NCI-H128 (cell line): ENCODE results near the gene PSMB4.
"Not testable (repeated sequence)": the region's sequence is repeated elsewhere in the genome, so short reads cannot be mapped to it uniquely, and the experiment has no call there.

Experiments used
- DNase-seq: peaks from one replicate; lab custom pipeline; 2025; ENCODE audit not compliant: unreplicated experiment; lab: John Stamatoyannopoulos, UW

PSMB4 gene

DNA sequence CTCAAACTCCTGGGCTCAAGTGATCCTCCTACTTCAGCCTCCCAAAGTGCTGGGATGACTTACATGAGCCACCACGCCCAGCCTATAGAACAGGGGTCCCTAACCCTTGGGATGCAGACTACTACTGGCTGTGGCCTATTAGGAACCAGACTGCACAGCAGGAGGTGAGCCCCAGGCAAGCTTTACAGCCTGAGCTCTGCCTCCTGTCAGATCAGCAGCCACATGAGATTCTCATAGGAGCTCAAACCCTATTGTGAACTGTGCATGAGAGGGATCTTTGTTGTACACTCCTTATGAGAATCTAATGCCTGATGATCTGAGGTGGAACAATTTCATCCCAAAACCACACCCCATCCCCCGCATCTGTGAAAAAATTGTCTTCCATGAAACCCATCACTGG, 13.4 kb upstream of the PSMB4 start:
- no peak for DNase-seq

DNA sequence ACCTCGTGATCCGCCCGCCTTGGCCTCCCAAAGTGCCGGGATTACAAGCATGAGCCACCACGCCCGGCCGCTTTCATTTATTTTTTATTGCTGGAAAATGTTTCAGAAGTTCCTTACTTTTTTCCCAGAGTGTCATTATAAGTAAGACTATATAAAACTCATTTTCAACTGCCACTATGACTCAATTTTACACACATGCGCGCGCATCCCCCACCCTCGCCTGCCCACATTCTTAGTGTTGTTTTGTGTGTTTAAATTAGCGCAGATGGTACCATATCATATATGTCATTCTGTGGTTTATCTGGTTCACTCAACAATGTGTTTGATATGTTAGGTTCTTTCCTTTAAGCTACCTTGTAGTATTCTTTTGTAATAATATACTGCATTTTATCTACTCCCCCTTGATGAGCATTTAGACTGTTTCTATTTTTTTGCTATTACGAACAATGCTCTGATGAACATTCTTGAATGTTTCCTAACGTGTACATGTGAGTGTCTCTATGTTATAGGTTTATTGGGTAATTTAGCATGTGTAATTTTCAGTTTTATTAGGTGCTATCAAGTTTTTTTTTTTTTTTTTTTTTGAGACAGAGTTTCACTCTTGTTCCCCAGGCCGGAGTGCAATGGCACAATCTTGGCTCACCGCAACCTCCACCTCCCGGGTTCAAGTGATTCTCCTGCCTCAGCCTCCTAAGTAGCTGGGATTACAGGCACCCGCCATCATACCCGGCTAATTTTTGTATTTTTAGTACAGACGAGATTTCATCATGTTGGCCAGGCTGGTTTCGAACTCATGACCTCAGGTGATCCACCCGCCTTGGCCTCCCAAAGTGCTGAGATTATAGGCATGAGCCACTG, 8.9 kb upstream of the PSMB4 start:
- not testable (repeated sequence) for DNase-seq

DNA sequence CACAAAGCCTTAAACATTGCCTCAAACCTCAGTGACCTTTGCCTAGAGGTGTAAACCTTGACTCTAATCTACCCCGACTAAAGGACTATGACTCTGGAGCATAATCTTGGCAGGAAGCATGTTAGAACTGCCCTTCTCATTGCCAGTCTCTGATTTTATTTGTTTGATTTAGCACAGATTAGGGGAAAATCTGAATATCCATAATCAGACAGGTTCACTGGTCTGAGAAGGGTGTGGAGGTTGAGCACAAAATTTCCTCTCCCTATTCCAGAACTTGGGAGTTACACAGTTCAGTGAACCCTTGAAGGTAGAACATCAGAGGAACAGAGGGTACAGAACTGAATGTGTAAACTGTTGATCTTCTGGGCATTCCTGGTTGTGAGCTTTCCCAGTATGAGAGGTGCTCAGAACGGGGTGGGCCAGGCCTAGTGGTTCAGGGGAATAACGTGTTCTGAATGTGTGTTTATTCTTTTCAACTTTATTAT, 8.3 kb upstream of the PSMB4 start:
- DNase-seq: no peak

DNA sequence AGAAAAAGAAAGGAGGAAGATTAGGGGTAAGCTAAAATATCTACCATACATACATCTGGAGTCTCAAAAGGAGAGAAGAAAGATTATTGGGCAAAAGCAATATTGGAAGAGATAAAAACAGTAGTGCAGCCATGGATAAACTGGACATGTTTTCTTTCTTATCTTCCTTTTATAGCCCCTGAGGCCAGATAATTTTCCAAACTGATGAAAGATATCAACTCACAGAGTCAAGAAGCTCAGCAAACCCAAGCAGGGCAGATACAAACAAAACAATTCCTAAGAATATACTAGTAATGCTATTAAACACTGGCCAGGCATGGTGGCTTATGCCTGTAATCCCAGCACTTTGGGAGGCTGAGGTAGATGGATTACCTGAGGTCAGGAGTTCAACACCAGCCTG, 5.8 kb upstream of the PSMB4 start:
- no peak for DNase-seq

DNA sequence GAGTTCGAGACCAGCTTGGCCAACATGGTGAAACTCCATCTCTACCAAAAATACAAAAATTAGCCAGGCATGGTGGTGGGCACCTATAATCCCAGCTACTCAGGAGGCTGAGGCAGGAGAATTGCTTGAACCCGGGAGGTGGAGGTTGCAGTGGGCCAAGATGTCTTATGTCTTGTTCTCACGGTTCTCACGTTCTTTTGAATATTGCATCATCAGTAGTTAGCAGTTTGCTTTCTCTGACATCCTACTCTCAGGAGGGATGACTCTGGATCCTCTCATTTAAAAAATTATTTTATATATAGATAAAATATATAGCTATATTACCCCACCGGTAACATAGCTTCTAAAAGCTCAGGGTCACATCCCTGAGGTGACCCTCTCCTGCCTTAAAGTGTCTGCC, 3.1 kb upstream of the PSMB4 start:
- not testable (repeated sequence) for DNase-seq

DNA sequence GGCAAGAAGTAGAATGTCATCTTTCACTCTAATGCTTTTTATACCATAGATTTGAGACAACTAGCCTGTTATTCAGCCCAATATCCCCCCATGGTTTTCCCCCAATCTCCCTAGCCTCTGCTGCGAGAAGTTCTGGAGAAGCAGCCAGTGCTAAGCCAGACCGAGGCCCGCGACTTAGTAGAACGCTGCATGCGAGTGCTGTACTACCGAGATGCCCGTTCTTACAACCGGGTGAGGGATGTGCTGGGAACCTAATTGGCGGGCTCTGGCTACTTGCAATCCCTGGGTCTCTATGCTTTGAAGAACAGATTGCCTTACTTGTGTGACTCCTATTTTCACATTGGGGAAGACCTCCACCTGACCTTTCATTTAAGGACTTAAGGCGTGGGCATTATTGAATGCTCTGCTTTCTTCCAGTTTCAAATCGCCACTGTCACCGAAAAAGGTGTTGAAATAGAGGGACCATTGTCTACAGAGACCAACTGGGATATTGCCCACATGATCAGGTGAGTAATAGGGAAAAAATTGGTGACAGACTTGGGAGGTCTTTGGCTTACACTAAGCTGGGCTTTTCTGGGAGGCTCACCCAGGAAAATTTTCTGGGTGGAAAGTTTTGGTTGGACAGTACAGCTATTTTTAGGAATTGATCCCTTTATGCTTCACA, 1.9 kb downstream of the PSMB4 start:
- DNase-seq: no peak

DNA sequence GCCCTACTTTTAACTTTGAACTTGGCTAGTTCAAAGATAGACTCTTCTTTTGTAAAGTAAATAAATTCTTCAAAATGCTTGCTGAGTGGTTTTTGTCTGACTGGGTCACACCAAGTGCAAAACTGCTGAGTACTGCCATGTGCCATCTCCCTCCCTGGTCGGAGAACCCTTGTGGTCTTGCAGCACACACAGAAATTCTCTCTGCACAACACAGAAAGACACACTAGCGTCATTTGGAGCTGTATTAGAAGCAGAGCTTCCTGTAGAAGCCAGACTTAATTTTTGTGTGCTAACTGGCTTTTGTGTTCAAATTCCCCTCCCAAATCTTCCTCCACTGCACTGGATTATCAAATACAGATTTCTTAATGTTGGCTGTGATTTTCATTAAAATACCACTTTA, 2.5 kb downstream of the PSMB4 start:
- DNase-seq: no peak

DNA sequence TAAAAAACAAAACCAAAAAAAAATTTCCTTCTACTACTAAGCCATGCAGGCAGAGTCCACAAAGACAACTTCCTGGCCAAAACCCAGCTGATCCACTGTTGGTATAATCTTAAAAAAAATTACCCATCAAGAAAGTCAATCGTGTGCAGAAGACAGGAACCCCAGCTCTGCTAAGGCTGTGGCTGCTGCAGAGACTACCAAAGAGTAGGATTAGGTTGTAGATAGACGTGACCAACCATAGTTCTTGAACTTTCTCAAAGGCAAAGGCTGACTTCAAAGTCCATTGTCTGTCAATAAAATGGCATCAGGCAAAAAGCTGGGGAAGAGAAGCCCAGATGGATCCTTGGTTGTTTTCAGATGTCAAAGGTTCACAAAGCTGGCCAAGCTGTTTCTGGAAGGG, 3.4 kb downstream of the PSMB4 start:
- no peak for DNase-seq

DNA sequence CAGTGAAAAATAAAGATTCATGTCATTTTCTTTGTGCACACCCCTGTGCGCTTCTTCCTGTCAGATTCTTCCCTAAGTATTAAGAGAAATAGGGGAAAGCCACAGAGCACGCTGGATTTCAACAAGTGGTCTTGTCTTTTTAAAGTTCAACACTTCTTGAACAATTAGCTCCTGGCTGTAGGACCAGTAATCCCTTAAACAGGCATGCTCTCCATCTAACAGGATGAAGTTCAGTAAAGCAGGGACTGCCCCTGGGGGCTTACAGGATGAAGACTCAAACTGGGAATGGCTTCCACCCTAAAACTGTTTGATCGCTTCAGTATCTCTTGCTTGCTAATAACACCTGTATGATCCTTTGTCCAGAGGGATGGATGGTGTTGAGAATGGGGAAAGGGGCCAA, 4.2 kb downstream of the PSMB4 start:
- DNase-seq: no peak

DNA sequence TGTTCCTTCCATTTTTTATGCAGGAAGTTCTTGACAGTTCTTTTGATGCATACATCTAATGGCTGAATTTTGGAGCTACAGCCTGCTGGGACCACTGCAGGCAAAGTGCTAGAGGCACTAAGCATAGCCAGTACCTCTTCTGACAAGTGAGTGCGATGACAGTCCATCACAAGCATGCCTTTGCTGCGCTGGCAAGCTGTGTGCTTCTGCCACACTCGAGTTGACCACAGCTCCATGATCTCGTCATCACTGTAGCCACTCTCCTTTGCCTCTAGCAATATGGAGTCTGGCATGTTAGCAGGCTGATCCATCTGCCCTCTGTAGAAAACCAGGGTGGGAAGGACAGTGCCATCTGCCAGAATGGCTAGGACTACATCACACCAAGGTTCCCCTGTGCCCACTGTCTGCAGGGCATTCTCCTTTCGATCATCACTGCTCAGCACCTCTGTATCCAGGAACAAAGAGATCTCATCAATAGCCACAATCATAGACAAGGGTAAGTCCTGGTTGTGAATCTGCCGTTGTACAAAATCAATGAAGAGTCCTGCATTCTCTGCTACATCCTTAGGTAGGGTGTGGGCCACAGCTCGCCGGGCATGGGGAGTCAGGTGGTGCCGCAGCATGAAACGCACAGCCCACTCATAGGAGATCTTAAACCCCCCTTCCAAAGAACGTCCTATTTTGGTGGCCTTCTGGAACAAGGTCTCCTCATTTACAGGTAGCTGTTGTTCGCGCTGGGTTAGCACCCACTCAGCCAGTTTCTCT, 6.0 kb downstream of the PSMB4 start:
- no peak for DNase-seq

DNA sequence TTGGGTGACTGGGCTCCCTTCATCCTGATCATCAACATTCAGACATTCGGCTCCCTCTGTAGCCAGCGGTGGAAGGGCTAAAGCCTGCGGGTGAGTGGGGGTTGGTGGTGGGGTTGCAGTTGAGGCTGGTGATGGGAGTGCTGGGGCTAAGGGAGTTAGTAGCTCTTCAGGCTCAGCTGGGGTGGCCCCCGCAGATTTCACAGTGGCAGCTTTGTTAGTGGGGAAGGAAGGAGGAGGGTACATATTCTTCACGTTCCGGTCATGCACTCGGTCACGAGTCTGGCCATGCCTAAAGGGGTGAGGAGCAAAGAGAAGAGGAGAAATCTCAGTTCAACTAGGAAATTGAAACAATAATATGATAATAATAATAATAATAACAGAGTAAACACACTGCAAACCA, 6.8 kb downstream of the PSMB4 start:
- no peak for DNase-seq

DNA sequence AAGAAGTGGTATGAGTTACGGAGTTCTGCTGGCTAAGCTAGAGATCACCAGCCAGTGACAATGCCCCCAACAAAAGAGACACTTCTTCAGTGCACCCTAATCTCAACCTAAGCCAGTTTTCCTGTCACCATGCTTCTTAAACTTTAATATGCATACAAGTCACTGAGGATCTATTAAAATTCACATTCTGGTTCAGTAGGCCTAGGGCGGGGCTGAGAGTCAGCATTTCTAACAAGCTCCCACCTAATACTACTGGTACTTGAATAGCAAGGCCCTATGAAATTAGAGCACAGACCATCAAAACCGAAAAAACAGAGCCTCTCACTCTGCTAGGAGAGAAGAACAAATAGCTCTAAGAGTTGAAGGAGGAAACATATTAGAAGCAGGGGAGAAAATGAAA, 7.9 kb downstream of the PSMB4 start:
- DNase-seq: no peak

DNA sequence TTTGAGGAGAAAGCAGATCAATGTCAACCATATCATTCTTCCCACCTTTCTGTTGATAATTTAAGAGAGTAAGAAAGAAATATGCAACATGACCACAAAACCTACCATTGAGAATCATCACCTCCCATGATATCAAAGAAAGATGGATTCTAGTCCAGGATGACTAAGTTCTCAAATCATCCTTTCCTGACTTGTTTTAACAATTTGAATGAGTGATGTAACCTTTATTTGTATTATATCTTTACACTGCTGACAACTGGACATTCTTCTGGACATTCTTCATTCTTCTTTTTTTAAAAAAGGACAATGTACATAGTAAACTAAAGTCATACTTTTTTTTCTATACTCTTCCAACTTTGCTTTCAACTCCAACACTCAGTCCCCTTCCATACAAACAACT, 9.5 kb downstream of the PSMB4 start:
- no peak for DNase-seq

DNA sequence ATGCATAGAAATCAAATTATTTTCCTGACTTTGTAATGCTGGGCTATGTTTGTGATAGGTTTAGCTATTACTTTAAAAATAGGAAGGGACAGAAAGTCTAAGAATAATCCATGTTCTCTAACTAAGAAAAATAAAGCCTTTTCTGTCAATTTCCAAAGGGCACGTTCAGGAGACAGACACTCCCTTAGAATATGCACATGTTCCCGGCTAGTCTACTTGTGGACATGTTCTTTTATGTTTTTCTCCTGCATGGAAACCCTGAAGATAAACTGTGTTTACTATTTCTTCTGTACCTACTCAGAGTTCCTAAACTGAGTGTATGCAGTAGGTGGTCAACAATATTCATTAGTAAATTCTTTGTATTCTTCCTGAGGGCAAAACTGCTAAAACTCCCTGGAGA, 12.5 kb downstream of the PSMB4 start:
- DNase-seq: no peak

DNA sequence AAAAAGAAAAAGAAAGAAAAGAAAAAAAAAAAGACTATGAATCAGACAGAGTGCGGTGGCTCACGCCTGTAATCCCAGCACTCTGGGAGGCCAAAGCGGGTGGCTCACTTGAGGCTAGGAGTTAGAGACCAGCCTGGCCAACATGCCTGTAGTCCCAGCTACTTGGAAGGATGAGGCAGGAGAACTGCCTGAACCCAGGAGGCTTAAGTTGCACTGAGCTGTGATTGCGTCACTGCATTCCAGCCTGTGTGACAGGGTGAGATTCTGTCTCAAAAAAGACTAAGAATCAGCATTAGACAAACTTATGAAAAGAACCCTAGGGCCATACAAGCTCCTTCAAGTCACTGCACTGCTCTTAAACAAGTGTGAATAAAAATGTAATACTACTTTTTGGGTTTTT, 16.9 kb downstream of the PSMB4 start:
- DNase-seq: no peak

DNA sequence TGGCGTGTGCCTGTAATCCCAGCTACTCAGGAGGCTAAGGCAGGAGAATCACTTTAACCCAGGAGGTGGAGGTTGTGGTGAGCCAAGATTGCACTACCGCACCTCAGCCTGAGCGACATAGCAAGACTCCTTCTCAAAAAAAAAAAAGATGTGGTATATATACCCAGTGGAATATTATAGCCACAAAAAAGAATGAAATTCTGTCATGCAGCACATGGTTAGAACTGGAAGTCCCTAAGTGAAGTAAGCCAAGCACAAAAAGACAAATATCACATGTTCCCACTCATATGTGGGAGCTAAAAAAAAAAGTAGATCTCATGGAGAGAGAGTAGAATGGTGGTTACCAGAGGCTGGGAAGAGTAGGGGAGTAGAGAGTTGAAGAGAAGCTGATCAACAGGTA, 18.7 kb downstream of the PSMB4 start:
- DNase-seq: no peak

DNA sequence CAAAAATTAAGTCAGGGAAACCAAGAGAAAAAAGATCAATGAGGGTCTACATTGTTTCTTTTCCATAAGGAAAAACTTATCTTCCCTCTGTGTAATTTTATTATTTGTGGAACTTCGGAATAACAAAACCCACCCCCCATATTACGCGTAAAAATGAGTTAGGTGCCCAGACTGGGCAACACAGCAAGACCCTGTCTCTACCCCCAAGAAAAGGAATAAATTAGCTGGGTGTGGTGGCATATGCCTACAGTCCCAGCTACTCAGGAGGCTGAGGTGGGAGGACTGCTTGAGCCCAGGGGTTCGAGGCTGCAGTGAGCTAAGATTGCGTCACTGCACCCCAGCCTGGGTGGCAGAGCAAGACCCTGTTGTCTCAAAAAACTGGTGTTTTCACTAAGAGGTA, 20.4 kb downstream of the PSMB4 start:
- DNase-seq: no peak

DNA sequence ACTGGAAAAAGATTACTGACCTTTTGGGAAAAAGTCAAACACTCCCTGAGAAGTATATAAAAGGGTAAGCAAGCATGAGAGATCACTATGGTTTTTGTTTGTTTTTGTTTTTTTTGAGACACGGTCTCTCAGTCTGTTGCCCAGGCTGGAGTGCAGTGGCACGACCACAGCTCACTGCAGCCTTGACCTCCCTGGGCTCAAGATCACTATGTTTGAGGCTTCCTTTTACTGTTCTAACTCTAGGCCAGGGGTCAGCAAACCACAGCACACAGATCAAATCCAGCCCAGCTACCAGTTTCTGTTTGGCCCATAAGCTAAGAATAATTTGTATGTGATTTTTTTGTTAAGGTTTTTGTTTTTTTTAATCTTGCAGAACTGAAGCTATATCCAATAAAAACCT, 25.7 kb downstream of the PSMB4 start:
- DNase-seq: no peak

DNA sequence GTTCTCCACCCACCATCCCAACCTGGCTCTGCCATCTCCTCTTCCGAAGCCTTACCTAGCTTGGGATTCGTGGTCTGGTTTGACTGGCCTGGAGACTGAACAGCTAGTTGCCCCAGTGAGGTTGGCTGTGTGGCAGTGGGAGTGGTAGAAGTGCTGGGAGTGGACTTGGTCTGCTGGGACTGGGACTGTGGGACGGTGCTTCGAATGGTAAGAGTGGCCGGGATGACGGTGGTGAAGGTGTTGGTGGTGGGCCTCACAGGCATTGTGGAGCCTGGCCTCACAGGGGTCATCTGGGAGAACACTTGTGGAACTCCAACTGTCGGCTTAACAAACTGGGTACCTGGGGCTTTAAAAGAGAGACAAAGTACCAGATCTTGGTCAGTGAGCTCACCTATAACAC, 28.7 kb downstream of the PSMB4 start:
- DNase-seq: no peak

DNA sequence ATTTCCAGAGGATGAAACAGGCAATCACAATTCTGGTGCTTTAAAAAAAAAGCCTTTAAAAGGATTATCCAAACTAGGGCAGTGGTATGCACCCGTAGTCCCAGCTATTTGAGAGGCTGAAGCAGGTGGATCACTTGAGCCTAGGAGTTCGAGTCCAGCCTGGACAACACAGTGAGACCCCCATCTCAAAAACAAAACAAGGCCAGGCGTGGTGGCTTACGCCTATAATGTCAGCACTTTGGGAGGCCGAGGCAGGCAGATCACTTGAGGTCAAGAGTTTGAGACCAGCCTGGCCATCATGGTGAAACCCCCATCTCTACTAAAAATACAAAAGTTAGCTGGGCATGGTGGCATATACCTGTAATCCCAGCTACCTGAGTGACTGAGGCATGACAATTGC, 34.5 kb downstream of the PSMB4 start:
- not testable (repeated sequence) for DNase-seq

DNA sequence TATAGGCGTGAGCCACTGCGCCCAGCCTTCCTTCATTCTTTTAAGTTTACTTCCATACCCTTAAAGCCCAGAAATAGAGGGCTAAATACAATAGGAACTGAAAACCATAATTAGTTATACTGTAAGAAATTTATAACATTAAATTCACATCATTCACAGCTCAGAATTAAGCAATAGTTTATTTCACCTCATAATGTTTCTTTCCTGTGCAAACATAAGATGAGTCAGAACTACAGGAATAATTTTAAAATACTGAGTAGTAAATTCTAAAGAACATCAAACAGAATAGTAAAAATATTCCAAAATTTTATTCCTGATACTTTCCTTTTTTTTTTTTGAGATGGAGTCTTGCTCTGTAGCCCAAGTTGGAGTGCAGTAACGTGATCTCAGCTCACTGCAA, 35.8 kb downstream of the PSMB4 start:
- DNase-seq: no peak

DNA sequence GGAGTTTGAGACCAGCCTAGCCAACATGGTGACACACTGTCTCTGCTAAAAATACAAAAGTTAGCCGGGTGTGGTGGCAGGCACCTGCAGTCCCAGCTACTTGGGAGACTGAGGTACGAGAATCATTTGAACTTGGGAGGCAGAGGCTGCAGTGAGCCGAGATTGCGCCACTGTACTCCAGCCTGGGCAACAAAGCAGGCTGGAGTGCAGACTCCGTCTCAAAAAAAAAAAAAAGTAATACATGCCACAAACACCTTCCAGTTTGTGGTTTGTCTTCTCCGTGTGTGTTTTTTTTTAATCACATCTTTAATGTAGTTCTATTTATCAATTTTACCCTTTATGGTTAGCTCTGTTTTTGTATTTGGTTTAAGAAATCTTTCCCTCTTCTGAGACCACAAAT, 37.6 kb downstream of the PSMB4 start:
- DNase-seq: no peak
